ENCODE results near the gene ZNF423.

Gene ZNF423

DNA sequence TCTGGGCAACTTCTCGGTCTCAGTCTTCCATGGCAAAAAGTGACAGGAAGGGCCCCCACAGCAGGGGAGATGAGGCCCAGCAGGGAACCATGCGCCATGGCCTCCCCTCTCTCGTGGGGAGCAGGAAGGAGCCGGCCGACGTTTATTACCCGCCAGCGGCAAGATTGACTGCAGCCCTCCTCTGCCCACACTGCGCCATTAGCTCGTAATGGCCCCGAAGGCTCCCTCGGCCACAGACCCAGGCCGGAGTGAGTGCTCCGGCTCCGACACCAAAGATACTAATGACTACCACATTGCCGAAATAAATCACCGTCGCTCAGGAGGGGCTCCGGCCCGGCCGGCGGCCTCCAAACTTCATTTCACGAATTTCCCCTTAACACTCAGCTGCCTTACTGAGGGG is 255.4 kb downstream of the ZNF423 start:
- no peak for DNase-seq (ENCODE audit: low spot score)

DNA sequence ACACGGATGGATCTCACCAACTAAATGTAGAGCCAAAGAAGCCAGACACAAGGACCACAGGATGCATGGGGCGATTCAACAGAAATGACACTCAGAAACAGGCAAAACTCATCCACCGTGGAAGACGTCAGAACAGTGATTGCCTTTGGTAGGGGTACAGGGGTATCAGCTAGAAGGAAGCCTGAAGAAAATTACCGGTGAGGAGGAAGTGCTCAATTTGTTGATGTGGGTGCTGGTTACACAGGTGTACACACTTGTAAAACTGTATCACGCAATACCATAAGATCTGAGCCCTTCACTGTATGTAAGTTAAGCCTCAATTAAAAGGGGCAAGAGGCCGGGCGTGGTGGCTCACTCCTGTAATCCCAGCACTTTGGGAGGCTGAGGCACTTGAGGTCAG is 256.2 kb downstream of the ZNF423 start:
- no peak for DNase-seq (ENCODE audit: low spot score)

DNA sequence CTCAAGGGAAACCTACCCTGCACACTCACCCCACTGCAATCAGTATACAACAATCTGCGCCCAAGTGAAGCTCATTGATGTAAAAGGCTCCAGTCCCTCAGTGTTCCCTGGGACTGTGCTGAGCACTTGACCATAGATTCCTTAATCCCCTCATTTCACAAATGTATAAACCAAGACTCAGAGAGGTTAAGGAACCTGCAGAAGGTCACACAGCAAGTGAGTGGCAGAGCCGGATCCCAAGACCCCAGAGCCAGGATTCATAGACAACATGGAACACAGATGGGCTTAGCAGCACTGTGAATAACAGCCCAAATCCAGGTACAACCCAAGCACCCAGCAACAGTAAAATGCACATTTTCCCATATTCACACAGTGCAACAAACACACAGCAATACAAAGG is 256.6 kb downstream of the ZNF423 start:
- no peak for DNase-seq (ENCODE audit: low spot score)

DNA sequence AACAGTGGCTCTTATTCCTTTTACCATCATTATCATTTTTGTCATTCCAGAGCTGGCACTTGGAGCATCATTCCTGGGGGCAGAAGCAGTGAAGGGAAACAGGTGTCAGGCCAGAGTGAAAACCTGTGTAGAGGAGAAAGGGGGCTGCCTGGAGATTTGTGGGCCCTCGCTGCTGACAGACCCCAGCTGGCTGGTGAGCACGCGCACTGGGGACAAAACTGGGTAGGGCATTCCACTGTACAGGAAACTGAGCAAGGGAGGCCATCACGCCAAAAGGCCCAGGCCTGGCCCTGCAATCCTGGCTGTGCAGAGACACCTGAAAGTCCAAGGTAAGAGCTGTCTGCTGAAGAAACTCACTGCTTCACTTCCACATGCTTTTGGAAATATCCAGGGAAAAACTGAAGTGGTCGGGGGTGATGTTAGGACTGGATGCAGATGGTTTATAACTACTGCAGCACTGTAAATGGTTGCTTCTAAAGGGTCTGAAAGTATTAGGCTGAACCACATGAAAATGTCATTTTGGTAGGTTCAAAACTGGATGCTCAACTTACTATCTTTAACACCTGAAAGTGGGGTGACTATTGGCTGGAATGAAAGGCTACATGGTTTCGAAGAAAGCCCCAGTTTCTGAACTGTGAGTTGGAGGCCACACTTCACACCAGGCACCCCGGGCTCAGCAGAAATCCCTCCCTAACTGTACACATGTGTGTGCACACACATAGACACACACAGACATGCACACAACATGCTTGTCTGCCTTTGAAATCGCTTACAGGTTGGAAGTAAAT is 257.3 kb downstream of the ZNF423 start:
- DNase-seq (ENCODE audit: low spot score): no peak

DNA sequence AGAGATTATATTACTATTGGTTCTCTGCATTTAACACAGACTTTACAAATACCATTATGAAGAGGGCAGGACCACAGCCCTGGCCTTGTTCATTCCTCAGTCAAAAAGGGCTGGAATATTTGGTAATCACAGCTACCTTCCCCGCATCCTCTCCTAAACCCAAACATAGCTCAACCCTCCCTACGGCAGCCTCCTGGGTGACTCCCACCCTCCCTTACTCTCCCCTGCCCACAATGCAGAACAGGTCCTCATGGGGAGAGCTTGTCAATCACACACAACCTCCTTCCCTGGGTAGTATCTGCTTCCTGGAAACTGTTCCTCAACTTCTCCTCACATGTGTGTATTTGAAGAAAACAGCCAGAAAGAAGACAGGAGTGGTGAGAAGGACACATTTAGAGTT is 258.1 kb downstream of the ZNF423 start:
- DNase-seq (ENCODE audit: low spot score): no peak

DNA sequence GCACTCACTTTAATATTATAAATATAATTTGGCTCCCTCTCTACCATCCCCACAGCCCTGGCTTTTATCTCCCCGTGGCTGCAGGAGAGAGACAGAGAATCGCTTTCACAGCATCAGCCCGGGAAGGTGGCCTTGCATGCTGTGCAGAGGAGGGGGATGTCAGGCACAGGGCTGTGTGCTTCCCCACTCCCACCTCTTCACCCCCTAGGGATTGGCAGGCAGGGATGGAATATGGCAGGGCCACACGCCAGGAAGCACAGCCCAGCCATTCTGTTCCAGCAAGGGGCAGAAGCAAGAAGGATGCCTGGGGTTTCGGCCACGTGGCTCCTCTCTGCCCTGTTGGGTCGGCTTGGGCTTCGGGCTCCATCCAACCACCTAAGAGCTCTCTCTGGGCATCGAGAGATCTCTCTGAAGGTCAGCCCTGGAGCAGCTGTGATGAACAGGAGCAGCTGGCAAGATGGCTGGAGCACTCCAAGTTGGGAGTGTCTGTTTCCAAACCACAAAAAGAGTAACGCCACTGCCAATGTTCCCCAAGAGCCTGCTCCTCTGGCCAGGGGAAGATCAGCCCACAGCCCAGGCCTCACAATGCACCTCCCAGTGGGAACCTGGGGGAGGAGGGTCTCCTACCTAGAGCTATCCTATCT is 259.1 kb downstream of the ZNF423 start:
- no peak for DNase-seq (ENCODE audit: low spot score)

DNA sequence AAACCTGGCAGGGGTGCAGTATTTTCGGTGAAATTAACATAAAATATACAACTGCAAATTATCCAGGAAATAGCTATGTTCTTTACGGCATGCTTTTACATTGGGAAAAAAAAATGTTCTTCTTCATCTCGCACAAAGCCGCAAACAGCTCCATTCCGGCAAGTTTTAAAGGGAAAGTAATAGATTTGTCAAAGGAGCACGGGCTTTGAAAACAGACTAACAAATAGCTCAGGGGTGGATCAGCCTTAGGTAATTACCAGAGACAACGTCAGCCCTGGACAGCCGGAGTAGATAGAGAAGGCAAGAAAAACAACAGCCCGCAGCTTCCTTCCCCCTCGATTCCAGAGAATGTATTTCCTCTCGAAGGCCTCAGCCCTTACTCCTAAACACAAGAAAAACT is 259.8 kb downstream of the ZNF423 start:
- DNase-seq (ENCODE audit: low spot score): no peak

DNA sequence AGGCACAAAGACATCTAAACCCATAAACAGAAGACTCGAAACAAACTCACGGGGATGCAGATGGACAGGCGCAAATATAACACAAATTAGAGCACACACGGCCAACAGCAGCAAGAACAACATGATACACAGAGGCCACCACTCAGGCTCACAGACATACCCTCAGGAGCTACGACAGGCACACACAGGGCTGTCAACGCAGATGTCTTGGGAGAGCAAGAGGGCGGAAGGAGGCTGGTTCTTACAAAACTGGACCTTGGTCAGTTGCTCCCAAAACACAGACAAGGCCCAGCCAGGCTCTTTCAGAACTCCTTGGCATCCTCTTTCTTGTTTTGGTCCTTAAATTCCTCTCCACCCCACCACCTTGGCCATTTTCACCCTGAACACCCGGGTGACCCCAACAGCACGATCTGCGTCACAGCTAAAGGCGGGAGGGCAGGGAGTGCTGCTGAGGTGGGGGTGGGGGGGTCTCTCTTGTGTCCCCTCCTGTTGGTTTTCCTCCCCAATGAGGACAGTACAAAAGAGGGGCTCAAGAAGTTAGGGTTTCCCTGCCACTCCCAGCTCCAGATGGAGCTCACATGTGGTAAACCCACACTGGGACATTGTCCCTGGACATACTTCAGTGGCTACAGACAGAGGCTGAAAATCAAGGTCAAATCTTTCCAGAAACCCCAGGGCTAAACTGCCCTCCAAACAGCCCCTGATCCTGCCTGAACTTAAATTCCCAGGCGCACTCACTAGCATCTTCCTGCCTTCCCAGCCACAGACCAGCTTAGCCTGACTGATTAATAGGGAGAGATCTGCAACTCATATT is 261.0 kb downstream of the ZNF423 start:
- DNase-seq (ENCODE audit: low spot score): no peak

DNA sequence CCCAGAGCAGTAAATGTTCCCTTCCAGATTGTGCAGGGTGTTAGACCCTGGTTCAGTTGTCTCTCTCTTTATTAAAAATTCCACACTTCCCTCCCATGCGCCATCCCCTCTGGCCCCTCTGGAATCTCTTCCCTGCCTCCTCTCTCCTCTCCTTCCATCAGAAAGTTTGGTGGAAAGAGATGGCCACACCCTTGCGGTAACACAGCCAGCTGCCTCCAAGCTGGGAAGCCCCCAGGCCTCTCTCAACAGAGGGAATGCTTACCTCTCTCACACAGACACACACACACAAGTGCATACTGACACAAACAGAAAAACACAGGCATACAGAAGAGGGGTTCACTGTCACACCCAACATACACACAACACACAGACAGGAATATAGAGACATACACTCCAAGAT is 261.8 kb downstream of the ZNF423 start:
- DNase-seq (ENCODE audit: low spot score): no peak

DNA sequence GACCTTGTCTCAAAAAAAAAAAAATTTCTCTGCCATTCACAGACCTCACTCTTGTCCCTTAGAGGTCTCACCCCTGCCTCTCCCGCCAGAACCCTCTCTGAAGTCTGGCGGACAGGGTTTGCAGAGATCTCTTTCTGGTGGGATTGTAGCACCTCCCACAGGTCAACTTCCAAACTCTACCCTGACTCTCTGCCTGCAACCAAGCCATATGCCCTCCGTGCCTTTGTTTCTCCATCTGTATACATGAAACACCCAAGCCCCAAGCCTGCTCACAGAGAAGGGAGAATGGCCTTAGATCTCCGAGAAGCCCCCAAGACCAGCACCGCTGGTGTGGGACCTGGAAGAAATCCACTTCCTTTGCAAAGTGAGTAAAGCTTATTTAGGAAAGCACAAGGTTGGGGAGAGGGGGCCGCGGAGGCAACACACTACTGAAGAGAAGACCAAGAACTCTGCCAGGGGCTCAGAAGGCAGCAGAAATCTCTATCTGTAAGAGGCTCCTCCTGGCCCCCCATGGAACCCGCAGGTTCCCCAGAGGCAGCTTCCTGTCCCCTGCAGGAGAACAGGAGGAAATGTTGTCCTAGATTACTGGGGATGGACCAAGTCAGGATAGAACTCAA is 262.4 kb downstream of the ZNF423 start:
- DNase-seq (ENCODE audit: low spot score): no peak

DNA sequence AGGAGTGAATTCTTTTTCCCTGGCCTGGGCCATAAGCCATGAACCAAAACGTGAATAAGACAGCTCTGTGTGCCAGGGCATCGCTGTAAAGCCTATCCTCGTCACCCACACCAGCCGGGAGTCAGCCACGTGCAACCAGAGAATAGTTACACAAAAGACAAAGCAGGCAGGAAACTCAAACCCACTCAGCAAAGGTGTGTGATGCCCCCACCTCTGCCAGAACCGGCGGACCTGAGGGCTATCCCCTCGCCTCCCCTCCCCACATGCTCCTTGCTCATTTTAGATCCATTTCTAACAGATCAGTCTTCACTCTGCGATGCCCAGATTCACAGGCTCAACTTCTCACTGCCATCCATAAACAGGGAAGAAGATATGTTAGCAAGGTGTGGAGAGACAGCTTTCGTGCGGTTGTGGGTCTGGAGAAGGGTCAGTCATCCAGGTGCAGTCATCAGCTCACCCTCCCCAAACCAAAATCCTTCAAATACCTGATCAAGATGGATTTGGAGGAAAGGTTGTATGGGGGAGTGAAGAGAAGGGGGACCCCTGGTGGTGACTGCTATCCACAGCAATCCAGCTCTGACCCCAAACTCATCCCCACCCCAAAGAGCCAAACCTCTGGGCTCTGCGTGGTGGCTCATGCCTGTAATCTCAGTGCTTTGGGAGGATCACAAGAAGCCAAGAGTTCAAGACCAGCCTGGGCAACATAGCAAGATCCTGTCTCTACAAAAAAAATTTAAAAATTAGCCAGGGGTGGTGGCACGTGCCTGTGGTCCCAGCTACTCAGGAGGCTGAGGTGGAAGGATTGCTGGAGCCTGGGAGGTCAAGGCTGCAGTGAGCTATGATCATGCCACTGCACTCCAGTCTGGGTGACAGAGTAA is 263.1 kb downstream of the ZNF423 start:
- DNase-seq (ENCODE audit: low spot score): peak; percentile 58

DNA sequence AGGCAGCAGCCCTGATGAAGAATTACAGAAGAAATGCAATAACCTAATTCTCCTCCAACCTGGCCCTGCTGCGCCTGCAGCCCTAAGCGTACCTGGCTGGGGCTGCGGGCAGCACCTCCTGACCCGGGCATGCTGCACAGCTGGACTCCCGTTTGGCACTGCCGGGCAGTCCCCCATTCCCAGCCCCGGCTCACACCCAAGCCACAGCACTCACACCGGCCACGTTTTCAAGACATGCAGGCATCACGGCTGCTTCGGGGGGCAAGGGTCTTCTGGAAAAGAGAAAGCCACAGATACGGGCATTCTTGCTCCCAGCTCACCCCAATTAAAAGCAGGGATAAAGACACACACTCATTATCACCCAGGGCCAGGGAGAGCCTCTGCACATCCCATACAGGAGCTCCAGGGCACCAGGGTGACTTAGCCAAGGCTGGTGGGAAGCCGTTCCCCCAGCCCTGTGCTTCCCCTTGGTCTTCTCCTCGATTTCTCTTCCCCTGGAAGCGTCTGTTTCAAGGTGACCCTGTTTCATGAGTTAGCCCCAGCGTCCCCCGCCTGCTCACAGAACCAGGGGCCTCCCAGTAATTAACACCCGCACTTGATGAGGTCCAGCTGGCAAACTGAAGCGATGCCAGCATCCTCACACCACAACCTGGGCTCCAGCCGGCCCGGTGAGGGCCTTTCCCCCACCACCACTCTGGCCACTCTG is 265.6 kb downstream of the ZNF423 start:
- DNase-seq (ENCODE audit: low spot score): no peak

DNA sequence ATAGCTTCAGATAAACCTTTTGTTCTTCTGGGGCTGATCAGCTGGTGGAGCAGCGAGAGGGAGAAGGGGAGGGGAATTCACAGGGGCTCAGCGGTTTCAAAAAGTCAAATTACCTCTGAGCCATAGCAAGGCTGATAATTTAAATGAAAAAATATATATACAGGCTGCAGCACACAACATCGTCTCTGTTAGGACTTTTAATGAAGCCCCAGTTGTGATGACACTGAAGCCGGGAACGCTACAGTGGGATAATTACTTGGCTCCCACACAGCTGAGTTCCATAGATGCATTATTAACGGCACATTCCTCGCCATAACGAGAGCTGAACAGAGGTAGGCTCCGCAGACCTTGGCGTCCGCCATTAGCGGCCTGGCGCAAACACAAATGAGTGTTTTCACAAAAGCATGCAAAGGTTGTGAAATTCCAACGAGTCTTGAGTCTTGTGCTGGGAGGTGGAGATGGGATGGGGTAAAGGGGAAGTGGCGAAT is 266.3 kb downstream of the ZNF423 start:
- no peak for DNase-seq (ENCODE audit: low spot score)

DNA sequence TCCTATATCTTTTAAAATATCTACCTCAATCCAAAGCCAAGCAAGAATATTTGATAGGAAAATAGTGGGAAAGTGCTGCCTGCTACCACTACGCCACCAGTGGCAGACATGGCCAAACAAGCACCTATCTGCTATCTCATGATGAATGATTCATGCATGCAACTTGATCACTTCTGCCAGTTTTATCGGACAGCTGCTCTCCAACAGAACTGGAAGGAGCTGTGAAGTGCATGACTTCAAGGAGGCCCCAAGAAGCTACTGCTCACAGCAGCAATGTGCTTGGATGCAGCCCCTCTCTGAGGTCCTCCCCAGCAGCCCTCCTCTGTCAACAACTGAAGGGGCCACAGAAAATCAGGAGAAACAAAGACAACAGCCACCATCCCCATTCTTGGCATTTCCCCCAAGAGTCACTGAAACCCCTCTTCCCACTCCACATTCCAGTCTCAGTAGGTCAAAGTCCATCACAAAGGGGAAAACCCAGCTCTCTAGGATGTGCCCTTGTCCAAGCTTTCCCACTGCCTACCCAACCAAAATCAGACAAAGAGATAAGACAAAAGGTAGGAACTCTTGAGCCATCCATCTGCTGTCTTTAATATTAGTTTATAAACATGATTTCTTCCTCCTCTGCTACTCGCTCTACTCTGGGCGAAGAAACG is 267.1 kb downstream of the ZNF423 start:
- DNase-seq (ENCODE audit: low spot score): no peak

DNA sequence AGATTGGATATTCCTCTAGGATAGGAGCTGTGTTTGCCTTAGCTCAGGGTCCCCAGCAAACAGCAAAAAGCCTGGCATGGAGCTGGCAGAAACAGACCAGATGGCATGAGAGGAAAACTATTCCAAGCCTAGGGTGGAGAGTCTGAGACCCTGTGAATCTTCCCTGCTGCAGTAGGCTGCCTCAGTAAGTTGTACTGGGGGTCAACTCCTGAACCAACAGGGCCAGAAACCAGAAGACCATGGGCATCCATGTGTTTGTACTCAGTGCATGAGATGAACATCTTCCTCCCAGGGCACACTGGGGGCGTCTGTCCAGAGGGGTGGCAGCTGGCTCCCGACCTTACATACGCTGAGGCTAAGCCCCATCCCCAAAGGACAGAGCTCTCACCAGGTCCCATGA is 267.9 kb downstream of the ZNF423 start:
- no peak for DNase-seq (ENCODE audit: low spot score)

DNA sequence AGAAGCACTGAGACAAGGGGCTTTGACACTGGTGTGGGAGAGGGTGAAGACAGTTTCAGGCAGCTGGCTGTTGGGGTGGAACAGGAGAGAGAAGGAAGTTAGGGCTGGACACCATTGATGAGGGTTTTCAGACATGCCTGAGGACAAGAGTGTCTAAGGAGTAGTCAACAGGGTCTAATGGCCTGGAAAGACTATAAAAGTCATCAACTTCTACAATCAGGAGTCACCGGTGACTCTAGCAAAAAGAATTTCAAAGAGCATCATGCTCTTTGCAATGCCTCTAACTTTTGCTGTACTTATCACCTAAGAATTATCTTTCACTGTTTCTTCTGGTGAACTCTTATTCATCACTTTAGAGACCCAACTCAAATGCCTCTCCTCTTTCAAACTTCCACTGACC is 268.4 kb downstream of the ZNF423 start:
- DNase-seq (ENCODE audit: low spot score): no peak

DNA sequence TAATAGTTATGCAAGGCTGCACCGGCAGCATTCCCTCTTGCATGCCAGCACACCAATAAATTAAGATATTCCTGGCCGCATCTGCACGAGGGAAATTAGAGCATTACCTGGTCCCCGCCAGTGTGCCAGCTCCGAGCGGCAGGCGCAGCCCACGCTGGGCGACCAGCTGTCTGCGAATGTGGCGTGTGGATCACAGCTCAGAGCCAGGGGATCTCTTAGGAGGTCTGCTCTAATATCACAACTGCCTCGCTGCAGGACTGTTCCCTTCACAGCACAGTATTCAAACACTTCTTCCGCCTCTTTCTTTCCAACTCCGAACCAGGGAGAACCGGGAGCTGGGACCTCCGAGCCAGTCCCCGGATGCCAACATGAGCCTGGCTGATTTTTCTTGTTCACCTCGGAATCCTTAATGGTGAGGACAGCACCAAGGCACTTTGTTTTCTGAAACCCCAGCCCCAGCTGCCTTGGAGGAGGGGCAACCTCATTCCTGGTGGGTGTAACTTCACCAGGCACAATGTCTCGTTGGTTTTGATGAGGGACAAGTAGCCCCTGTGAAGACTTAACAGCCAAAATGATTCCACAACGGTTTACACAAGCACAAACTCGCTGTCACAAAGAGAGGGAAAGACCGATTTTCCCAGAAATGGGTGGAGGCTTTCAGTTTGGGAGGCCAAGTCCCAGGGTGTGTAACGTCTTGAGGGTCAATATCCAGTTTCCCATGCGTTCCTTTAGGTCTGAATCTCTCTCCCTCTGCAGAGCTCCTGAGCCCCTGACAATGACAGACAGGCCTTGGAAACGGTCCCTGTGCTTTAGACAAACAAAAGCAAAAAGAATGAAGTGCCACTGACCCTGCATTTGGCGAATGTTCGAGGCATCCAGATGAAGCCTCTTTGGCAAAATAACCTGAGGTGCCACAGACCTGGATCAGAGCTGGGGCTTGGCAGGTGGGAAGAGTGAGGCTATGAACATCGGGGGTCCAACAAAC is 269.2 kb downstream of the ZNF423 start:
- DNase-seq (ENCODE audit: low spot score): no peak

DNA sequence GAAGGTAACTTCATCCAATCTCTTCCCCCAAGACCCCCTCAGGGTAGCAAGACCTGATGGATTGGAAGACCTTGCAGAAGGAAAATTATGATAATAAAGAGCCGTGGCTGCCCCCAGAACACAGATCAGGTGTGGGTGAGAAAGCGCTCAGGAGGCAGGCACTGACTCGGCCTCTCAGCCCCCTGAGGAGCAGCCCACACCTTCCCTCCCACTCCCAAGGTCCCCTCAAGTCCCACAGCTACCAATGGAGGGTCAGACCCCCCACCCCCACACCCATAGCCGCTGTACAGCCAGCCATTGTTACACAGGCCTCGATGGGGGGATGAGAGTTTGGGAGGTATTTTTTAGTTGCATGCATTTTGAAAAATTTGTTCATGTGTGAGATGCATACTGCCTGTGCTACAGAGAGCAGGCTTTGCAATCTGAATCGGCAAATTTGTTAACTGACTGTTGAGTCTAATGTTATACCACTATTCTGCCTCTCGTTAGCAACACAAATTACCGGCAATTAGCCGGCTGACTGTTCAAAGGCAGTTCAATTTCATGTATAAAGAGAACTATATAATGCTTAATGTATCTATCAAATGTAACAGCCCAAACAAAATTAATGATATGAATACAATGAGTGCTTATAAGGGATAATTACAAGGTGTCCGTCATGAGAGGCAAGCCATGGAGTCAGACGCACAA is 270.6 kb downstream of the ZNF423 start:
- no peak for DNase-seq (ENCODE audit: low spot score)
